H9 (cell line): ENCODE data around the gene FAAP100. TPM values are rescaled to one million over a fixed set of nuclear protein-coding genes. Genes with fewer than 3 reads are reported as not detected.

Source experiments
- DNase-seq: peaks from one replicate; pipeline ENCODE4 v3.0.0-alpha.2; 2017
- H2AFZ ChIP-seq: one replicate; pipeline ENCODE4 v1.6.1; 2013; ENCODE audit warnings: mild to moderate bottlenecking, low read length, control low read depth, moderate library complexity
- H2AK5ac ChIP-seq: 2 replicates; pipeline ENCODE4 v1.6.1; 2013; ENCODE audit warnings: low read length, control low read depth, mixed read lengths; ENCODE audit not compliant: insufficient read length
- H2BK120ac ChIP-seq: one replicate; pipeline ENCODE4 v1.6.1; 2013; ENCODE audit warnings: low read depth, mild to moderate bottlenecking, low read length, control low read depth, inconsistent platforms; ENCODE audit not compliant: poor library complexity, severe bottlenecking
- H2BK12ac ChIP-seq: 2 replicates; pipeline ENCODE4 v1.6.1; 2013; ENCODE audit warnings: low read length, control low read depth, mixed read lengths, low read depth; ENCODE audit not compliant: insufficient read length
- H2BK15ac ChIP-seq: 2 replicates; pipeline ENCODE4 v1.6.1; 2013; ENCODE audit warnings: low read depth, low read length, control low read depth
- H2BK20ac ChIP-seq: one replicate; pipeline ENCODE4 v1.6.1; 2013; ENCODE audit warnings: low read depth, mild to moderate bottlenecking, low read length, control low read depth, inconsistent platforms; ENCODE audit not compliant: poor library complexity, severe bottlenecking
- H2BK5ac ChIP-seq: 2 replicates; pipeline ENCODE4 v1.6.1; 2013; ENCODE audit warnings: low read length, control low read depth, mixed read lengths; ENCODE audit not compliant: insufficient read length
- H3K14ac ChIP-seq: 2 replicates; pipeline ENCODE4 v1.6.1; 2013; ENCODE audit warnings: low read length, control low read depth; ENCODE audit not compliant: insufficient read depth
- H3K18ac ChIP-seq: 2 replicates; pipeline ENCODE4 v1.6.1; 2013; ENCODE audit warnings: low read depth, mild to moderate bottlenecking, mixed read lengths, low read length, control low read depth; ENCODE audit not compliant: insufficient read length
- H3K23ac ChIP-seq: 2 replicates; pipeline ENCODE4 v1.6.1; 2013; ENCODE audit warnings: low read length, control low read depth, mixed read lengths, low read depth; ENCODE audit not compliant: insufficient read length
- H3K23me2 ChIP-seq: 2 replicates; pipeline ENCODE4 v1.6.1; 2013; ENCODE audit warnings: low read depth, mild to moderate bottlenecking, mixed read lengths, low read length, control low read depth; ENCODE audit not compliant: insufficient read length, poor library complexity, severe bottlenecking
- H3K27ac ChIP-seq: 2 replicates; pipeline ENCODE4 v1.5.1; 2013; ENCODE audit warnings: low read length, control low read depth, mixed read lengths, low read depth; ENCODE audit not compliant: insufficient read length
- H3K27me3 ChIP-seq: 2 replicates; pipeline ENCODE4 v1.6.1; 2013; ENCODE audit warnings: low read length, control low read depth, inconsistent platforms; ENCODE audit not compliant: insufficient read depth
- H3K4ac ChIP-seq: 2 replicates; pipeline ENCODE4 v1.6.1; 2013; ENCODE audit warnings: low read depth, mild to moderate bottlenecking, control low read depth, inconsistent platforms, low read length, moderate library complexity
- H3K4me1 ChIP-seq: 2 replicates; pipeline ENCODE4 v1.6.1; 2013; ENCODE audit warnings: low read length, control low read depth, inconsistent platforms; ENCODE audit not compliant: insufficient read depth
- H3K4me2 ChIP-seq: 2 replicates; pipeline ENCODE4 v1.6.1; 2013; ENCODE audit warnings: low read length, control low read depth, mixed read lengths; ENCODE audit not compliant: insufficient read length, insufficient read depth
- H3K56ac ChIP-seq: 2 replicates; pipeline ENCODE4 v1.6.1; 2013; ENCODE audit warnings: low read depth, mild to moderate bottlenecking, mixed read lengths, low read length, control low read depth; ENCODE audit not compliant: insufficient read length
- H3K79me1 ChIP-seq: 2 replicates; pipeline ENCODE4 v1.6.1; 2013; ENCODE audit warnings: low read depth, mild to moderate bottlenecking, moderate library complexity, low read length, control low read depth, inconsistent platforms; ENCODE audit not compliant: insufficient read depth, poor library complexity, severe bottlenecking
- H3K79me2 ChIP-seq: 2 replicates; pipeline ENCODE4 v1.6.1; 2013; ENCODE audit warnings: low read length, control low read depth, inconsistent platforms; ENCODE audit not compliant: insufficient read depth
- H3K9ac ChIP-seq: 2 replicates; pipeline ENCODE4 v1.6.1; 2013; ENCODE audit warnings: low read length, control low read depth, mixed read lengths; ENCODE audit not compliant: insufficient read length; ENCODE audit errors: extremely low read depth
- H3K9me3 ChIP-seq: one replicate; pipeline ENCODE4 v1.6.1; 2013; ENCODE audit warnings: low read depth, low read length, inconsistent platforms; ENCODE audit not compliant: control insufficient read depth
- H3T11ph ChIP-seq: one replicate; pipeline ENCODE4 v1.6.1; 2013; ENCODE audit warnings: mild to moderate bottlenecking, low read length, control low read depth, inconsistent platforms
- H4K20me1 ChIP-seq: one replicate; pipeline ENCODE4 v1.6.1; 2013; ENCODE audit not compliant: control insufficient read depth, insufficient read length, insufficient read depth
- H4K5ac ChIP-seq: 2 replicates; pipeline ENCODE4 v1.6.1; 2013; ENCODE audit warnings: low read depth, mild to moderate bottlenecking, mixed read lengths, low read length, control low read depth; ENCODE audit not compliant: insufficient read length
- H4K8ac ChIP-seq: replicated peaks from 2 replicates; pipeline ENCODE4 v1.6.1; 2013; ENCODE audit warnings: low read length, control low read depth, mixed read lengths, low read depth; ENCODE audit not compliant: insufficient read length
- H4K91ac ChIP-seq: 2 replicates; pipeline ENCODE4 v1.6.1; 2013; ENCODE audit warnings: low read depth, mild to moderate bottlenecking, moderate library complexity, mixed read lengths, low read length, control low read depth; ENCODE audit not compliant: insufficient read length
- H3K27ac Mint-ChIP-seq, 3 experiments: 2 replicates in 2 of 3; 3 replicates in 1 of 3; pipeline ENCODE4 v1.8.0; 2020 to 2021; ENCODE audit warnings: mixed read lengths in 3 of 3, mild to moderate bottlenecking in 1 of 3, moderate library complexity in 1 of 3
- H3K27me3 Mint-ChIP-seq: 2 replicates; pipeline ENCODE4 v1.8.0; 2021; ENCODE audit warnings: low read depth, mild to moderate bottlenecking, moderate library complexity, mixed read lengths
- H3K36me3 Mint-ChIP-seq, 3 experiments: 2 replicates in 2 of 3; 3 replicates in 1 of 3; pipeline ENCODE4 v1.8.0; 2020 to 2021; ENCODE audit warnings: low read depth in 3 of 3, mixed read lengths in 3 of 3; ENCODE audit not compliant: insufficient read depth in 1 of 3
- H3K4me1 Mint-ChIP-seq, 2 experiments: 2 replicates each; pipeline ENCODE4 v1.8.0; 2020; ENCODE audit warnings: mixed read lengths in 2 of 2
- H3K4me3 Mint-ChIP-seq, 2 experiments: 2 replicates in 1 of 2; 3 replicates in 1 of 2; pipeline ENCODE4 v1.8.0; 2020 to 2021; ENCODE audit warnings: mild to moderate bottlenecking in 2 of 2, mixed read lengths in 2 of 2, moderate library complexity in 1 of 2
- H3K9me3 Mint-ChIP-seq, 2 experiments: 2 replicates in 1 of 2; 3 replicates in 1 of 2; pipeline ENCODE4 v1.8.0; 2020; ENCODE audit warnings: mild to moderate bottlenecking in 2 of 2, mixed read lengths in 2 of 2, moderate library complexity in 1 of 2
- CTCF ChIP-seq: fragments of 200-600 bp; sonication (generic); conservative IDR thresholded peaks from 3 replicates; pipeline ENCODE4 v1.8.0; 2021; ENCODE audit warnings: antibody characterized with exemption, mild to moderate bottlenecking
- WGBS: extraction: QIAGEN DNeasy Blood & Tissue Kit; methylation state at CpG from one replicate; pipeline ENCODE4 v1.1.7; 2013; ENCODE audit warnings: missing lambda C conversion rate, low lambda C conversion rate, mixed read lengths; ENCODE audit not compliant: insufficient read length; ENCODE audit errors: extremely low coverage; 5-methylcytosine and 5-hydroxymethylcytosine counted together
- total RNA-seq: library from RNA; stranded (reverse); gene quantifications from 2 replicates; pipeline ENCODE4 v1.2.1, GENCODE V29; 2021

The FAAP100 gene
- total RNA-seq, 1 experiment from 2014 or later = 54.0 TPM

DNA sequence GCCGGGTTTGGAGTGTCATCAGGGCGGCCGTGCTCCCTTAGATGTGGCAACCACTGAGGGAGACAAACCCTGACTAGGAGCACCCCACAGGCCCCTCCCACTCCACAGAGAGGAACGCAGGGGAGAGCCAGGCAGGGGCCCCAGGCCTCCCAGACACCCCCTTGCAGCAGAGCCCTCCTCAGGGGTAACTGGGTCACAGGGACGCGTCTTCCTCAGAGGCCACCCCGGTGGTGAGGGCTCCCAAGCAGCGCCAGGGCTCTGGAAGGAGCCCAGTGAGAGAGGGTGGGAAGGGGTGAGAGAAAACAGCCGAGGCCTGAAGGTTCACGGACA lies 12.6 kb downstream of the FAAP100 start:
- Histone ChIP-seq H3K4me2 (no peak overlapping the region), H4K8ac (no peak overlapping the region), H3K18ac (no peak overlapping the region), H2BK20ac (no peak overlapping the region), H3K23ac (no peak overlapping the region), H3K27me3 (peaks cover 7% of the 10 kb centered on the region; the same call in 1 of the 2 replicates), H2AFZ (no peak overlapping the region), H3K14ac (no peak overlapping the region), H4K5ac (no peak overlapping the region), H3K56ac (no peak overlapping the region), H2BK120ac (no peak overlapping the region), H3K9me3 (no peaks in the 10 kb centered on the region), H2AK5ac (no peak overlapping the region), H3K23me2 (peaks cover 5% of the 10 kb centered on the region), H2BK15ac (no peak overlapping the region), H3K4ac (no peak overlapping the region), H2BK5ac (no peak overlapping the region), H3K9ac (no peak overlapping the region), H4K20me1 (peaks cover 4% of the 10 kb centered on the region), H4K91ac (no peak overlapping the region), H3K79me1 (no peaks in the 10 kb centered on the region), H3K27ac (no peak overlapping the region), H3T11ph (no peak overlapping the region), H3K4me1 (no peaks in the 10 kb centered on the region), H3K79me2 (no peaks in the 10 kb centered on the region), H2BK12ac (no peak overlapping the region)
- DNase-seq = no peak
- Mint-ChIP-seq H3K9me3 (no peaks in the 10 kb centered on the region; a peak in 1 of 5 replicates), H3K4me1 (0 out of 4 replicates have a peak, but pooled peaks cover 5 to 7% of the 10 kb centered on the region in 2 experiments), H3K27ac (no peak overlapping the region), H3K36me3 (peaks cover 5 to 19% (median 12%) of the 10 kb centered on the region in 3 experiments; a peak in 6 of 7 replicates), H3K4me3 (no peak overlapping the region), H3K27me3 (peaks cover 20% of the 10 kb centered on the region)
- no CpG with 5 or more reads among the region's 10 CpGs for WGBS
- TF ChIP-seq CTCF = no peak
